ENCODE results near the gene AKAP1.

Gene AKAP1

GRCh38 chr17:57140316-57140715 lies 55.3 kb downstream of the AKAP1 start:
- H3K4me3 ChIP-seq (ENCODE audit: control insufficient read depth, low read depth, low read length): no peak overlapping the region
- no peak for DNase-seq (ENCODE audit: low read depth)
- no peak for TF ChIP-seq CTCF (conservative IDR thresholded peaks at IDR 0.05; ENCODE audit: control insufficient read depth, insufficient read depth, low read depth, low read length)

GRCh38 chr17:57142925-57143324 lies 57.9 kb downstream of the AKAP1 start:
- DNase-seq (ENCODE audit: low read depth): peak; percentile 59

GRCh38 chr17:57143361-57143760 lies 58.3 kb downstream of the AKAP1 start:
- DNase-seq (ENCODE audit: low read depth): peak; percentile 2
- no peak for TF ChIP-seq CTCF (conservative IDR thresholded peaks at IDR 0.05; ENCODE audit: control insufficient read depth, insufficient read depth, low read depth, low read length)
- H3K4me3 ChIP-seq (ENCODE audit: control insufficient read depth, low read depth, low read length): no peak overlapping the region

More at GRCh38 chr17:57142925-57143324, 57.9 kb downstream of the AKAP1 start:
- no peak overlapping the region for H3K4me3 ChIP-seq (ENCODE audit: control insufficient read depth, low read depth, low read length)
- TF ChIP-seq CTCF (conservative IDR thresholded peaks at IDR 0.05; ENCODE audit: control insufficient read depth, insufficient read depth, low read depth, low read length): no peak

- no peak for TF ChIP-seq CTCF (conservative IDR thresholded peaks at IDR 0.05; ENCODE audit: control insufficient read depth, insufficient read depth, low read depth, low read length)
- DNase-seq (ENCODE audit: low read depth): no peak
- H3K4me3 ChIP-seq (ENCODE audit: control insufficient read depth, low read depth, low read length): no peak overlapping the region
Measured at GRCh38 chr17:57143919-57144318, 58.9 kb downstream of the AKAP1 start.

- DNase-seq (ENCODE audit: low read depth): no peak
- no peak overlapping the region for H3K4me3 ChIP-seq (ENCODE audit: control insufficient read depth, low read depth, low read length)
- no peak for TF ChIP-seq CTCF (conservative IDR thresholded peaks at IDR 0.05; ENCODE audit: control insufficient read depth, insufficient read depth, low read depth, low read length)
Measured at GRCh38 chr17:57144567-57144966, 59.5 kb downstream of the AKAP1 start.

GRCh38 chr17:57145347-57145746 lies 60.3 kb downstream of the AKAP1 start:
- TF ChIP-seq CTCF (conservative IDR thresholded peaks at IDR 0.05; ENCODE audit: control insufficient read depth, insufficient read depth, low read depth, low read length): no peak
- H3K4me3 ChIP-seq (ENCODE audit: control insufficient read depth, low read depth, low read length): no peak overlapping the region
- DNase-seq (ENCODE audit: low read depth): no peak

- no peak for TF ChIP-seq CTCF (conservative IDR thresholded peaks at IDR 0.05; ENCODE audit: control insufficient read depth, insufficient read depth, low read depth, low read length)
- H3K4me3 ChIP-seq (ENCODE audit: control insufficient read depth, low read depth, low read length): no peak overlapping the region
- no peak for DNase-seq (ENCODE audit: low read depth)
Measured at GRCh38 chr17:57146273-57146672, 61.2 kb downstream of the AKAP1 start.
